IMR-90 (cell line): ENCODE data around the gene CREB5. TPM values are rescaled to one million over a fixed set of nuclear protein-coding genes. Genes with fewer than 3 reads are reported as not detected.

Experiments used
- ATAC-seq: fragments of 200-7000 bp; cut with Tn5 transposase; 2 replicates; pipeline ENCODE4 v1.9.1; 2020; ENCODE audit warnings: low read depth, mild to moderate bottlenecking, moderate library complexity
- BruUV-seq: library from RNA; stranded (reverse); fragments of 400-500 nt; replicated peaks from 2 replicates; lab custom pipeline; 2021; lab: Mats Ljungman, UMichigan
- CTCF ChIA-PET: fragments of 300-600 bp; formaldehyde crosslinking; extraction: SDS; loops from one replicate; lab custom pipeline; 2021; ENCODE audit warnings: antibody characterized with exemption; lab: Yijun Ruan, JAX
- POLR2A ChIA-PET: fragments of 300-600 bp; sonication (Branson Sonifier 250); formaldehyde crosslinking; loops from one replicate; lab custom pipeline; 2022; ENCODE audit warnings: antibody characterized with exemption; ENCODE audit not compliant: unreplicated experiment; lab: Charles Lee
- DNase-seq: peaks from one replicate; pipeline ENCODE4 v3.0.0; 2013
- H2AFZ ChIP-seq: replicated peaks from 2 replicates; pipeline ENCODE3; 2013; ENCODE audit warnings: low read length, mild to moderate bottlenecking; ENCODE audit not compliant: poor library complexity
- H2AK5ac ChIP-seq: 2 replicates; pipeline ENCODE4 v1.6.1; 2013; ENCODE audit warnings: low read depth, low read length, inconsistent platforms
- H2AK9ac ChIP-seq: replicated peaks from 2 replicates; pipeline ENCODE3; 2013; ENCODE audit warnings: mild to moderate bottlenecking, low read depth, low read length, moderate library complexity; ENCODE audit not compliant: poor library complexity
- H2BK120ac ChIP-seq: 2 replicates; pipeline ENCODE4 v1.6.1; 2013; ENCODE audit warnings: low read depth, low read length, inconsistent platforms
- H2BK15ac ChIP-seq: 3 replicates; pipeline ENCODE4 v1.6.1; 2013; ENCODE audit warnings: low read depth, low read length, inconsistent platforms
- H2BK20ac ChIP-seq: 2 replicates; pipeline ENCODE4 v1.6.1; 2013; ENCODE audit warnings: low read depth, mild to moderate bottlenecking, inconsistent platforms, low read length, moderate library complexity
- H2BK5ac ChIP-seq: 2 replicates; pipeline ENCODE4 v1.6.1; 2013; ENCODE audit warnings: mild to moderate bottlenecking, low read depth, low read length, inconsistent platforms; ENCODE audit not compliant: poor library complexity, severe bottlenecking
- H3K14ac ChIP-seq: replicated peaks from 2 replicates; pipeline ENCODE4 v1.6.1; 2013; ENCODE audit warnings: low read depth, low read length, inconsistent platforms
- H3K18ac ChIP-seq: 2 replicates; pipeline ENCODE4 v1.6.1; 2013; ENCODE audit warnings: low read depth, low read length, control low read depth
- H3K23ac ChIP-seq: 2 replicates; pipeline ENCODE4 v1.6.1; 2013; ENCODE audit warnings: low read depth, low read length, inconsistent platforms
- H3K27ac ChIP-seq: 2 replicates; pipeline ENCODE4 v1.5.1; 2013; ENCODE audit warnings: mild to moderate bottlenecking, control low read depth, low read length; ENCODE audit not compliant: insufficient read depth
- H3K27me3 ChIP-seq: 2 replicates; pipeline ENCODE4 v1.6.1; 2013; ENCODE audit warnings: low read length; ENCODE audit not compliant: control insufficient read depth, insufficient read depth
- H3K36me3 ChIP-seq: 2 replicates; pipeline ENCODE4 v1.6.1; 2013; ENCODE audit warnings: low read length, mixed read lengths; ENCODE audit not compliant: control insufficient read depth, insufficient read depth
- H3K4ac ChIP-seq: 2 replicates; pipeline ENCODE4 v1.6.1; 2013; ENCODE audit warnings: low read depth, low read length, inconsistent platforms
- H3K4me1 ChIP-seq: 2 replicates; pipeline ENCODE4 v1.6.1; 2013; ENCODE audit warnings: low read length, mixed read lengths; ENCODE audit not compliant: control insufficient read depth, insufficient read depth
- H3K4me2 ChIP-seq: 2 replicates; pipeline ENCODE4 v1.6.1; 2013; ENCODE audit warnings: low read depth, mild to moderate bottlenecking, control low read depth, low read length, moderate library complexity
- H3K4me3 ChIP-seq: 2 replicates; pipeline ENCODE4 v1.5.1; 2013; ENCODE audit warnings: low read depth, mild to moderate bottlenecking, control low read depth, low read length, moderate library complexity; ENCODE audit not compliant: insufficient read depth
- H3K56ac ChIP-seq: 2 replicates; pipeline ENCODE4 v1.6.1; 2013; ENCODE audit warnings: low read length, inconsistent platforms; ENCODE audit not compliant: insufficient read depth; ENCODE audit errors: extremely low read depth
- H3K79me1 ChIP-seq, 2 experiments: 2 replicates each; pipeline ENCODE4 v1.6.1; 2013; ENCODE audit warnings: low read length in 2 of 2, inconsistent platforms in 1 of 2, low read depth in 1 of 2
- H3K9ac ChIP-seq: 2 replicates; pipeline ENCODE4 v1.6.1; 2013; ENCODE audit warnings: low read depth, low read length, control low read depth
- H3K9me1 ChIP-seq: 2 replicates; pipeline ENCODE4 v1.6.1; 2013; ENCODE audit warnings: low read length, inconsistent platforms; ENCODE audit not compliant: insufficient read depth
- H3K9me3 ChIP-seq: 2 replicates; pipeline ENCODE4 v1.6.1; 2013; ENCODE audit warnings: low read length; ENCODE audit not compliant: control insufficient read depth, insufficient read depth
- H4K20me1 ChIP-seq: 2 replicates; pipeline ENCODE4 v1.6.1; 2013; ENCODE audit warnings: low read length, inconsistent platforms; ENCODE audit not compliant: insufficient read depth
- H4K5ac ChIP-seq: 2 replicates; pipeline ENCODE4 v1.6.1; 2013; ENCODE audit warnings: mild to moderate bottlenecking, low read depth, low read length, control low read depth
- H4K8ac ChIP-seq, 2 experiments: 2 replicates each; pipeline ENCODE4 v1.6.1; 2013; ENCODE audit warnings: low read depth in 2 of 2, low read length in 2 of 2, control low read depth in 1 of 2, inconsistent platforms in 1 of 2
- H4K91ac ChIP-seq: 2 replicates; pipeline ENCODE4 v1.6.1; 2013; ENCODE audit warnings: low read depth, low read length, inconsistent platforms; ENCODE audit not compliant: insufficient read depth
- CEBPB ChIP-seq: IDR thresholded peaks from 2 replicates; pipeline ENCODE4 v1.6.1; 2012; ENCODE audit warnings: low read depth, low read length, improper control_type of control experiment
- CTCF ChIP-seq: conservative IDR thresholded peaks from 2 replicates; pipeline ENCODE4 v1.5.1; 2012; ENCODE audit warnings: mild to moderate bottlenecking, low read depth, low read length, improper control_type of control experiment
- FOS ChIP-seq: fragments of 150-350 bp; IDR thresholded peaks from 2 replicates; pipeline ENCODE4 v1.6.1; 2016; ENCODE audit warnings: low read depth, low read length
- MXI1 ChIP-seq: IDR thresholded peaks from 2 replicates; pipeline ENCODE4 v1.6.1; 2012; ENCODE audit warnings: low read depth, mild to moderate bottlenecking, low read length, moderate library complexity, borderline replicate concordance
- NFE2L2 ChIP-seq: fragments of 150-350 bp; IDR thresholded peaks from 2 replicates; pipeline ENCODE4 v1.6.1; 2016; ENCODE audit warnings: low read depth, mild to moderate bottlenecking, low read length
- RCOR1 ChIP-seq: IDR thresholded peaks from 2 replicates; pipeline ENCODE4 v1.6.1; 2012; ENCODE audit warnings: mild to moderate bottlenecking, low read length, improper control_type of control experiment; ENCODE audit not compliant: insufficient replicate concordance
- RFX5 ChIP-seq: IDR thresholded peaks from 2 replicates; pipeline ENCODE4 v1.8.0; 2012; ENCODE audit warnings: low read depth, mild to moderate bottlenecking, low read length, moderate library complexity
- SMC3 ChIP-seq: fragments of 150-350 bp; IDR thresholded peaks from 2 replicates; pipeline ENCODE4 v1.6.1; 2016; ENCODE audit warnings: low read depth, mild to moderate bottlenecking, antibody characterized with exemption, low read length, moderate library complexity
- WGBS, 2 experiments: methylation state at CpG; one replicate each; pipeline versions ENCODE4 v1.1.5 to v1.1.7; 2013; ENCODE audit warnings: missing lambda C conversion rate in 2 of 2; ENCODE audit not compliant: insufficient read length in 1 of 2; ENCODE audit errors: extremely low coverage in 2 of 2; 5-methylcytosine and 5-hydroxymethylcytosine counted together
- dilution Hi-C: fragments of 300-500 bp; cut with HindIII; formaldehyde crosslinking; loops from one replicate; pipeline ENCODE4 v1.14.3; 2018; ENCODE audit warnings: low sequenced_read_pairs; ENCODE audit not compliant: unreplicated experiment
- in situ Hi-C: fragments of 300-500 bp; cut with MboI; formaldehyde crosslinking; loops from 3 replicates; pipeline ENCODE4 v1.14.3; 2019; ENCODE audit warnings: low sequenced_read_pairs, inconsistent platforms, mixed read lengths
- intact Hi-C: fragments of 100-400 bp; cut with micrococcal nuclease; formaldehyde crosslinking; loops from 2 replicates; pipeline ENCODE4 v1.10.0; 2022
- polyA plus RNA-seq, 3 experiments: library from polyadenylated mRNA; depleted of rRNA; stranded (reverse); fragments of >200 nt; gene quantifications; 2 replicates each; pipeline ENCODE4 v1.2.3, GENCODE V29; 2012; ENCODE audit warnings: low replicate concordance in 1 of 3
- total RNA-seq: library from RNA; depleted of rRNA; stranded (reverse); fragments of >200 nt; gene quantifications from 2 replicates; pipeline ENCODE4 v1.2.3, GENCODE V29; 2012
- TF ChIP-seq, protein P1 (sequence below): fragments of 150-350 bp; IDR thresholded peaks from 2 replicates; pipeline ENCODE4 v1.6.1; 2017; ENCODE audit warnings: mild to moderate bottlenecking, antibody characterized with exemption, low read length, low read depth

Gene CREB5
- total and polyA plus RNA-seq, 2 of the 4 experiments (the other 2 are of a cell fraction) = 7.3 to 13.1 TPM

DNA sequence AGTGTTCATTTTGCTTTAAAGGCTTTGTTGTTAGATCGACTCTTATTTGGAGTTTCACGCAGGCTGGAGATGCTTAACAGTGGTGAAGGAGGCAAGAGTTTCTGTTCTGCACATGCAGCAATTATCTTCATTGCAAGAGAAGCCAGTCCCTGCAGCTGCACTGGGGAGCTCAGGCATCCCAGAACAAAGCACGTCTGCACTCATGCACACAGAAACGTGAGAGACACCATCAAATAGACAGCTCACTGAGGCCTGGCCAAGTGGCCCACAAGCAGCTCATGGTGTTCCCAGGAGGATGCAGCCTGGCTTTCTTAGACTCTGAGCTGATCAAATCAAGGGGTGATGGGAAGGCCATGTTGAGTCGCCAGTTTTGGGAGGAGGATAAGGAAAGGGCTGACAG is 246.1 kb downstream of the CREB5 start:
- Histone ChIP-seq H3K56ac (no peak overlapping the region), H3K9me3 (peaks cover 5% of the 10 kb centered on the region), H4K8ac (no peak overlapping the region), H4K91ac (no peak overlapping the region), H2AK5ac (no peak overlapping the region), H3K18ac (no peak overlapping the region), H3K27me3 (no peaks in the 10 kb centered on the region), H2BK20ac (no peak overlapping the region), H3K4me2 (no peak overlapping the region), H4K5ac (no peak overlapping the region), H2BK5ac (no peak overlapping the region), H3K9ac (no peak overlapping the region), H3K27ac (no peak overlapping the region), H3K4me3 (no peak overlapping the region), H4K20me1 (no peaks in the 10 kb centered on the region), H3K14ac (no peak overlapping the region), H3K4ac (no peak overlapping the region), H3K36me3 (no peaks in the 10 kb centered on the region), H2BK15ac (no peak overlapping the region), H3K4me1 (no peaks in the 10 kb centered on the region), H2AK9ac (no peak overlapping the region), H2AFZ (no peak overlapping the region), H3K79me1 (no peaks in the 10 kb centered on the region), H3K23ac (no peak overlapping the region), H3K9me1 (no peaks in the 10 kb centered on the region), H2BK120ac (no peak overlapping the region)
- ChIA-PET POLR2A (no interaction called here), CTCF (no interaction called here)
- no peak for ATAC-seq
- BruUV-seq = no TSS peak
- in situ Hi-C loops (no loop called here), intact Hi-C loops (no loop called here), dilution Hi-C loops (no loop called here)
- no peak for TF ChIP-seq CTCF
- no peak for TF ChIP-seq NFE2L2
- no peak for TF ChIP-seq FOS
- TF ChIP-seq, protein P1, sequence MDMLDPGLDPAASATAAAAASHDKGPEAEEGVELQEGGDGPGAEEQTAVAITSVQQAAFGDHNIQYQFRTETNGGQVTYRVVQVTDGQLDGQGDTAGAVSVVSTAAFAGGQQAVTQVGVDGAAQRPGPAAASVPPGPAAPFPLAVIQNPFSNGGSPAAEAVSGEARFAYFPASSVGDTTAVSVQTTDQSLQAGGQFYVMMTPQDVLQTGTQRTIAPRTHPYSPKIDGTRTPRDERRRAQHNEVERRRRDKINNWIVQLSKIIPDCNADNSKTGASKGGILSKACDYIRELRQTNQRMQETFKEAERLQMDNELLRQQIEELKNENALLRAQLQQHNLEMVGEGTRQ = no peak
- no peak for TF ChIP-seq SMC3
- TF ChIP-seq CEBPB = no peak
- no peak for TF ChIP-seq RCOR1
- TF ChIP-seq MXI1 = no peak
- TF ChIP-seq RFX5 = no peak
- no CpG with 5 or more reads among the region's 5 CpGs for WGBS, 2 experiments
- DNase-seq = no peak
